Skeletal muscle satellite cell (primary cell): ENCODE results near the gene BTBD9.

ENCODE experiments used
- H3K27me3 ChIP-seq: 2 replicates; pipeline ENCODE4 v1.7.0; 2013; ENCODE audit warnings: low read length; ENCODE audit not compliant: control insufficient read depth, insufficient read depth
- H3K36me3 ChIP-seq: 2 replicates; pipeline ENCODE4 v1.7.0; 2013; ENCODE audit warnings: mild to moderate bottlenecking, control low read depth, low read length; ENCODE audit not compliant: insufficient read depth
- H3K4me1 ChIP-seq: 2 replicates; pipeline ENCODE4 v1.7.0; 2013; ENCODE audit warnings: low read length; ENCODE audit not compliant: control insufficient read depth, insufficient read depth
- H3K4me2 ChIP-seq: 2 replicates; pipeline ENCODE4 v1.7.0; 2013; ENCODE audit warnings: mild to moderate bottlenecking, low read length
- H3K4me3 ChIP-seq: 2 replicates; pipeline ENCODE4 v1.7.0; 2013; ENCODE audit warnings: low read length
- H3K9ac ChIP-seq: 2 replicates; pipeline ENCODE4 v1.7.0; 2013; ENCODE audit warnings: mild to moderate bottlenecking, low read depth, low read length, moderate library complexity
- H3K9me3 ChIP-seq: replicated peaks from 2 replicates; pipeline ENCODE4 v1.7.0; 2013; ENCODE audit warnings: mild to moderate bottlenecking, control low read depth, low read length

The BTBD9 gene

GRCh38 chr6:38245295-38245694 is 394.4 kb downstream of the BTBD9 start:
- Histone ChIP-seq H3K9ac (no peak overlapping the region), H3K4me3 (no peak overlapping the region), H3K9me3 (no peaks in the 10 kb centered on the region), H3K27me3 (no peaks in the 10 kb centered on the region), H3K36me3 (no peaks in the 10 kb centered on the region), H3K4me2 (no peak overlapping the region), H3K4me1 (peaks cover 7% of the 10 kb centered on the region)

- H3K36me3 ChIP-seq = no peaks in the 10 kb centered on the region
- H3K4me2 ChIP-seq = no peak overlapping the region
- no peaks in the 10 kb centered on the region for H3K9me3 ChIP-seq
- peaks cover 12% of the 10 kb centered on the region for H3K4me1 ChIP-seq
- no peaks in the 10 kb centered on the region for H3K27me3 ChIP-seq
- H3K9ac ChIP-seq = no peak overlapping the region
- no peak overlapping the region for H3K4me3 ChIP-seq
Measured at GRCh38 chr6:38244869-38245268, 394.9 kb downstream of the BTBD9 start.

- peaks cover 11% of the 10 kb centered on the region for H3K4me1 ChIP-seq
- H3K36me3 ChIP-seq = no peaks in the 10 kb centered on the region
- no peak overlapping the region for H3K9ac ChIP-seq
- H3K27me3 ChIP-seq = no peaks in the 10 kb centered on the region
- no peak overlapping the region for H3K4me2 ChIP-seq
- no peaks in the 10 kb centered on the region for H3K9me3 ChIP-seq
- H3K4me3 ChIP-seq = no peak overlapping the region
Measured at GRCh38 chr6:38241200-38241871, 398.4 kb downstream of the BTBD9 start.

GRCh38 chr6:38239719-38240451 is 399.8 kb downstream of the BTBD9 start:
- Histone ChIP-seq H3K9ac (no peak overlapping the region), H3K4me3 (peak overlapping the region; percentile 26), H3K36me3 (no peaks in the 10 kb centered on the region), H3K9me3 (no peaks in the 10 kb centered on the region), H3K27me3 (no peaks in the 10 kb centered on the region), H3K4me2 (no peak overlapping the region), H3K4me1 (peaks cover 11% of the 10 kb centered on the region)

GRCh38 chr6:38236631-38237030 is 403.1 kb downstream of the BTBD9 start:
- Histone ChIP-seq H3K4me3 (no peak overlapping the region), H3K9ac (no peak overlapping the region), H3K36me3 (no peaks in the 10 kb centered on the region), H3K4me2 (no peak overlapping the region), H3K9me3 (no peaks in the 10 kb centered on the region), H3K27me3 (no peaks in the 10 kb centered on the region), H3K4me1 (peaks cover 19% of the 10 kb centered on the region)

GRCh38 chr6:38234934-38235682 is 404.6 kb downstream of the BTBD9 start:
- H3K4me3 ChIP-seq = no peak overlapping the region
- peaks cover 15% of the 10 kb centered on the region for H3K4me1 ChIP-seq
- no peaks in the 10 kb centered on the region for H3K9me3 ChIP-seq
- H3K27me3 ChIP-seq = no peaks in the 10 kb centered on the region
- no peak overlapping the region for H3K9ac ChIP-seq
- H3K4me2 ChIP-seq = no peak overlapping the region
- no peaks in the 10 kb centered on the region for H3K36me3 ChIP-seq

- Histone ChIP-seq H3K9me3 (no peaks in the 10 kb centered on the region), H3K36me3 (no peaks in the 10 kb centered on the region), H3K27me3 (no peaks in the 10 kb centered on the region), H3K4me3 (no peak overlapping the region), H3K9ac (no peak overlapping the region), H3K4me1 (peaks cover 8% of the 10 kb centered on the region), H3K4me2 (no peak overlapping the region)
Measured at GRCh38 chr6:38234141-38234540, 405.6 kb downstream of the BTBD9 start.

- H3K4me1 ChIP-seq = peaks cover 8% of the 10 kb centered on the region
- no peaks in the 10 kb centered on the region for H3K36me3 ChIP-seq
Measured at GRCh38 chr6:38233161-38233791, 406.5 kb downstream of the BTBD9 start.

GRCh38 chr6:38225766-38226165 is 414.0 kb downstream of the BTBD9 start:
- Histone ChIP-seq H3K36me3 (no peaks in the 10 kb centered on the region), H3K4me2 (no peak overlapping the region), H3K4me3 (no peak overlapping the region), H3K27me3 (no peaks in the 10 kb centered on the region), H3K9me3 (no peaks in the 10 kb centered on the region), H3K9ac (no peak overlapping the region), H3K4me1 (no peaks in the 10 kb centered on the region)

More at GRCh38 chr6:38233161-38233791, 406.5 kb downstream of the BTBD9 start:
- Histone ChIP-seq H3K27me3 (no peaks in the 10 kb centered on the region), H3K4me2 (no peak overlapping the region), H3K4me3 (no peak overlapping the region), H3K9me3 (no peaks in the 10 kb centered on the region), H3K9ac (no peak overlapping the region)

GRCh38 chr6:38221251-38221650 is 418.5 kb downstream of the BTBD9 start:
- H3K9me3 ChIP-seq = no peaks in the 10 kb centered on the region
- no peaks in the 10 kb centered on the region for H3K36me3 ChIP-seq

GRCh38 chr6:38220069-38220723 is 419.5 kb downstream of the BTBD9 start:
- H3K9me3 ChIP-seq = no peaks in the 10 kb centered on the region
- H3K4me3 ChIP-seq = no peak overlapping the region
- H3K9ac ChIP-seq = no peak overlapping the region
- no peaks in the 10 kb centered on the region for H3K27me3 ChIP-seq
- no peaks in the 10 kb centered on the region for H3K36me3 ChIP-seq
- H3K4me1 ChIP-seq = peaks cover 6% of the 10 kb centered on the region
- H3K4me2 ChIP-seq = no peak overlapping the region

More at GRCh38 chr6:38221251-38221650, 418.5 kb downstream of the BTBD9 start:
- no peaks in the 10 kb centered on the region for H3K27me3 ChIP-seq
- H3K4me1 ChIP-seq = no peaks in the 10 kb centered on the region
- no peak overlapping the region for H3K4me3 ChIP-seq
- H3K9ac ChIP-seq = no peak overlapping the region
- no peak overlapping the region for H3K4me2 ChIP-seq
